ENCODE results near the gene ZNF683. TPM values are rescaled to one million over a fixed set of nuclear protein-coding genes. Genes with fewer than 3 reads are reported as not detected.

Gene ZNF683
- total and polyA plus RNA-seq, 9 of the 15 experiments (the other 6 are each of a cell fraction or from before 2014, with no cell fraction given), result not detected

DNA sequence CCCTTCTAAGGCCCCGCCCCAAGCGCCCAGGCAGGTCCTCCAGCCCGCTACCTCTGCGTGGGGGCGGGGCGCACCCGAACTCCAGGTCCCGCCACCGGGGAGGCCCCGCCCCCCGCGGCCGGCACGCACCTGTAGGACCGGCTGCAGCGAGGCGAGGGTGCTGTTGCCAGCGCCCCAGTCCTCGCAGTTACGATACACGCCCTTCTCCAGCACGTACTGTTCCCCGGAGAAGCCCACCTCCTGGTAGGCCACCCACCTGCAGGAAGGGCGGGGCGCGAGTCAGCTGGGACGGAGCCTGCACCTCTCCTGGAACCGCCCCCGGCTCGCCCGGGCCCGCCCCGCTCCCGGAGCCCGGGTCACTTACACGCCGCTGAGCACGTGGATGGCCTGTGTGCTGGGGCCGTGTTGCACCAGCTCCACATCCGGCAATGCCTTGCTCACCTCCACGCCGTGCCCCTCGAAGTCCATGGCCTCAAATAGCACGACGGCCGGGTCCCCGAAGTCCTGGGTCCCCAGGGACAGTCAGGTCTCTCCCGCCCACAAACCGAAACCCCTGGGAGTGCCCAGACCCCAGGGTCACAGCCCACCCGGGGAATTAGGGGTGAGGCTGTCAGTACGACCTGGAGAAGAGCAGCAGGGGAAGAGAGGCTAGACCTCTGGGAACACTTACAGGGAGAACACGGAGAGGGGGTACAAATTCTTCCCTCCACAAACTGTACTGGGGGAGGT lies 35.9 kb downstream of the ZNF683 start (continued):
- TF ChIP-seq, protein P1, sequence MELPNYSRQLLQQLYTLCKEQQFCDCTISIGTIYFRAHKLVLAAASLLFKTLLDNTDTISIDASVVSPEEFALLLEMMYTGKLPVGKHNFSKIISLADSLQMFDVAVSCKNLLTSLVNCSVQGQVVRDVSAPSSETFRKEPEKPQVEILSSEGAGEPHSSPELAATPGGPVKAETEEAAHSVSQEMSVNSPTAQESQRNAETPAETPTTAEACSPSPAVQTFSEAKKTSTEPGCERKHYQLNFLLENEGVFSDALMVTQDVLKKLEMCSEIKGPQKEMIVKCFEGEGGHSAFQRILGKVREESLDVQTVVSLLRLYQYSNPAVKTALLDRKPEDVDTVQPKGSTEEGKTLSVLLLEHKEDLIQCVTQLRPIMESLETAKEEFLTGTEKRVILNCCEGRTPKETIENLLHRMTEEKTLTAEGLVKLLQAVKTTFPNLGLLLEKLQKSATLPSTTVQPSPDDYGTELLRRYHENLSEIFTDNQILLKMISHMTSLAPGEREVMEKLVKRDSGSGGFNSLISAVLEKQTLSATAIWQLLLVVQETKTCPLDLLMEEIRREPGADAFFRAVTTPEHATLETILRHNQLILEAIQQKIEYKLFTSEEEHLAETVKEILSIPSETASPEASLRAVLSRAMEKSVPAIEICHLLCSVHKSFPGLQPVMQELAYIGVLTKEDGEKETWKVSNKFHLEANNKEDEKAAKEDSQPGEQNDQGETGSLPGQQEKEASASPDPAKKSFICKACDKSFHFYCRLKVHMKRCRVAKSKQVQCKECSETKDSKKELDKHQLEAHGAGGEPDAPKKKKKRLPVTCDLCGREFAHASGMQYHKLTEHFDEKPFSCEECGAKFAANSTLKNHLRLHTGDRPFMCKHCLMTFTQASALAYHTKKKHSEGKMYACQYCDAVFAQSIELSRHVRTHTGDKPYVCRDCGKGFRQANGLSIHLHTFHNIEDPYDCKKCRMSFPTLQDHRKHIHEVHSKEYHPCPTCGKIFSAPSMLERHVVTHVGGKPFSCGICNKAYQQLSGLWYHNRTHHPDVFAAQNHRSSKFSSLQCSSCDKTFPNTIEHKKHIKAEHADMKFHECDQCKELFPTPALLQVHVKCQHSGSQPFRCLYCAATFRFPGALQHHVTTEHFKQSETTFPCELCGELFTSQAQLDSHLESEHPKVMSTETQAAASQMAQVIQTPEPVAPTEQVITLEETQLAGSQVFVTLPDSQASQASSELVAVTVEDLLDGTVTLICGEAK (IDR thresholded peaks at IDR 0.05), result peak; percentile 63; the same call in 1 of the 2 replicates
- TF ChIP-seq, protein P1 (CRISPR knock-in tag; IDR thresholded peaks at IDR 0.05), result peak; percentile 86
- TF ChIP-seq CXXC5 (CRISPR knock-in tag; IDR thresholded peaks at IDR 0.05), result peak; percentile 99
- peak; percentile 99 for TF ChIP-seq DMBX1 (CRISPR knock-in tag; IDR thresholded peaks at IDR 0.05; ENCODE audit: borderline replicate concordance)
- peak; percentile 93; the same call in 1 of the 2 replicates for TF ChIP-seq ZC3H4 (CRISPR knock-in tag; IDR thresholded peaks at IDR 0.05; ENCODE audit: borderline replicate concordance)
- TF ChIP-seq NR0B1 (IDR thresholded peaks at IDR 0.05; ENCODE audit: partially characterized antibody), result no peak
- TF ChIP-seq, protein P2, sequence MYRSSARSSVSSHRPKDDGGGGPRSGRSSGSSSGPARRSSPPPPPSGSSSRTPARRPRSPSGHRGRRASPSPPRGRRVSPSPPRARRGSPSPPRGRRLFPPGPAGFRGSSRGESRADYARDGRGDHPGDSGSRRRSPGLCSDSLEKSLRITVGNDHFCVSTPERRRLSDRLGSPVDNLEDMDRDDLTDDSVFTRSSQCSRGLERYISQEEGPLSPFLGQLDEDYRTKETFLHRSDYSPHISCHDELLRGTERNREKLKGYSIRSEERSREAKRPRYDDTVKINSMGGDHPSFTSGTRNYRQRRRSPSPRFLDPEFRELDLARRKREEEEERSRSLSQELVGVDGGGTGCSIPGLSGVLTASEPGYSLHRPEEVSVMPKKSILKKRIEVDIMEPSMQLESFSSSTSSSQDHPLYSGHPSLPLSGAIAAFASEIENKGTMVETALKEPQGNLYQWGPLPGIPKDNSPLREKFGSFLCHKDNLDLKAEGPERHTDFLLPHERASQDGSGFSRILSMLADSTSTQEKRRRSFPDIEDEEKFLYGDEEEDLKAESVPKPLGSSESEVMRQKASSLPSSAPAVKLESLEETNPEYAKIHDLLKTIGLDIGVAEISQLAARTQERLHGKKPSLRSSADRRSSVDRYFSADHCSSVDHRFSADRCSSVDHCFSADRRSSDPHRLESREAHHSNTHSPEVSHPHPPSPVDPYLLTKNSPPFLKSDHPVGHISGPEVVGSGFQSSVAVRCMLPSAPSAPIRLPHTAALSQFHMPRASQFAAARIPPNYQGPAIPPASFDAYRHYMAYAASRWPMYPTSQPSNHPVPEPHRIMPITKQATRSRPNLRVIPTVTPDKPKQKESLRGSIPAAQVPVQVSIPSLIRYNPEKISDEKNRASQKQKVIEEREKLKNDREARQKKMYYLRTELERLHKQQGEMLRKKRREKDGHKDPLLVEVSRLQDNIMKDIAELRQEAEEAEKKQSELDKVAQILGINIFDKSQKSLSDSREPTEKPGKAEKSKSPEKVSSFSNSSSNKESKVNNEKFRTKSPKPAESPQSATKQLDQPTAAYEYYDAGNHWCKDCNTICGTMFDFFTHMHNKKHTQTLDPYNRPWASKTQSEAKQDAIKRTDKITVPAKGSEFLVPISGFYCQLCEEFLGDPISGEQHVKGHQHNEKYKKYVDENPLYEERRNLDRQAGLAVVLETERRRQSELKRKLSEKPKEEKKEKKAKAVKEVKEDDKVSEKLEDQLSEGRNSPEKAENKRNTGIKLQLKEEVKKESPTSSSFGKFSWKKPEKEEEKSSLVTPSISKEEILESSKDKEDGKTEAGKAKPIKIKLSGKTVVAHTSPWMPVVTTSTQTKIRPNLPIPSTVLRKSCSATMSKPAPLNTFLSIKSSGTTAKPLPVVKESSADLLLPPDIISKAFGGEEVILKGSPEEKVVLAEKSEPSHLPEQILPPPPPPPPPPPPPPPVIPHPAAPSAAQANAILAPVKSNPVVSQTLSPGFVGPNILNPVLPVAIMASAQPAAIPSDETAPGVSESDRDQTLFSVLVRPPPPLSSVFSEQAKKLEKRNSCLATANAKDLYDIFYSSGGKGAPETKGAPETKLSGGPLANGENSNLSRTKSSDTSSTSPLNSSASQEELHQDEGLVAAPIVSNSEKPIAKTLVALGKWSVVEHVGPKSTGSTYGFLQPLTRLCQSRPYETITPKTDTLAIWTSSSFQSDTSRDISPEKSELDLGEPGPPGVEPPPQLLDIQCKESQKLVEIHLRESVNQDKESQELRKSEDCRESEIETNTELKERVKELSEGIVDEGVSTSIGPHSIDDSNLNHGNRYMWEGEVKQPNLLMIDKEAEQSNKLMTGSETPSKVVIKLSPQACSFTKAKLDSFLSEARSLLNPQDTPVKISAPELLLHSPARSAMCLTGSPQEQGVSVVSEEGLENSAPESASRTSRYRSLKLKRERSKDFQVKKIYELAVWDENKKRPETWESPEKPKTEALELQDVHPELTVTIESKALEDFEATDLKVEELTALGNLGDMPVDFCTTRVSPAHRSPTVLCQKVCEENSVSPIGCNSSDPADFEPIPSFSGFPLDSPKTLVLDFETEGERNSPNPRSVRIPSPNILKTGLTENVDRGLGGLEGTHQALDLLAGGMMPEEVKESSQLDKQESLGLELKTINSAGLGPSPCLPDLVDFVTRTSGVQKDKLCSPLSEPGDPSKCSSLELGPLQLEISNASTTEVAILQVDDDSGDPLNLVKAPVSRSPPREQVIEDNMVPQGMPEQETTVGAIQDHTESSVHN (IDR thresholded peaks at IDR 0.05; ENCODE audit: borderline replicate concordance in 1 of 2, low read depth in 1 of 2), result 0 out of 4 replicates have a peak, but pooled peaks of 1 of the 2 experiments have one; percentile 33
